Stimulated activated CD4-positive, alpha-beta T cell treated with anti-CD3 and anti-CD28 coated beads, Interleukin-12 subunit alpha, Interleukin-12 subunit beta, amount 100 ng/mL, for 48 hours (primary cell): Measurements from ENCODE around the gene TGM4.
"Not testable (repeated sequence)": the region's sequence is repeated elsewhere in the genome, so short reads cannot be mapped to it uniquely, and the experiment has no call there.

Experiments
- DNase-seq, 3 donors: peaks; one replicate each; pipeline ENCODE4 v3.0.0-alpha.2; 2020; ENCODE audit warnings: low read depth in 2 of 3, low spot score in 1 of 3

The TGM4 gene

DNA sequence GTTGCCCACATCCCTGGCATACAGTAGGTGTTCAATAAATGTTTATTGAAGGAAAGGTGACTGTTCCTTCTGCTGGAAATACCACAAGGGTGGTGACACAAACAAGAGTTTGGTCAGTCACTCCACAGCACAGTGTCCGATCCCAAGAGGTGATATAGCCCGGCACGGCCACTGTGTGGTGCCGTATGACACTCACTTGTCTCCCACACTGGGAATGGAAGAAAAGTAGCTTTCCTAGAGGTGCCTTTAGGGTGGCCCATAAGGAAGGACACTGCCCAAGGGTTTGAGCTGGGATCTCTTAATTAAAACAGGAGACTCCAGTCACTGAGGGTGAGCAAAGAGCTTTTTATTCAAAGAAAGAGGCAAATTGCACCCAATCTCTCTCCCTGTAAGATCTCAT lies 40.5 kb downstream of the TGM4 start:
- no peak for DNase-seq

DNA sequence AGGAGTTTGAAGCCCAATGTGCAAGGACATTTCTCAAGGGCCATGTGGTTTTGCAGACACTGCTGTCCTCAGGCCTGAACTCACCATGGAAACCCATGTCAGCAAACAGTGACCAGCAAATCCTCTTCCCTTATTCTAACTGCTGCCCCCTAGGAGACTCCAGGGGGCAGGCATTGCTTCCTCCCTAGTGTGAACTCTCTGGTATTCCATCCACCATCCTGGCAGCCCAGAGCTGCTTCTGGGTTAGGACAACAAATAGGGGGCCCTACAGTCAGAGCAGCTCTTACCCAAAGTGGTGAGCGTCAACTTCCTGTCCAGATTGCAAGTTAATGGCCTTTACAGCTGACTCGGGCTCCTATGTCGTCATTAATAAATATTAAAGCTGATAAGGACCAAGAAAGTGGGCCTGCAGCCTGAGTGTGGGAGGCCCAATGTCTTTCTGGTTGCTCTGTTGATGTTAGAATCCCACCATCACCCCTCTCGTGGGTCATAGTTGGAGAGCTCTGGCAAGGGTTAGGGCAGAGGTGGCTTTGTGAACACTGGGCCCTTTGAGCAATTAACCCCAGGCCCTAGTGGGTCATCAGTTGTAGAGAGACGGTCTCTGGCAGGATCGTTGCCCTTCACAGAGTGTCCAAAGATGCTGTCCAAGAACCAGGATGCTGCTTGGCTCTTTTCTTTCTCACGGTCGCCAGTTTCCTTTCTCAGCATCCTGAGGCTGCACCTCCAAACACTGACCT lies 41.5 kb downstream of the TGM4 start:
- DNase-seq = no peak

DNA sequence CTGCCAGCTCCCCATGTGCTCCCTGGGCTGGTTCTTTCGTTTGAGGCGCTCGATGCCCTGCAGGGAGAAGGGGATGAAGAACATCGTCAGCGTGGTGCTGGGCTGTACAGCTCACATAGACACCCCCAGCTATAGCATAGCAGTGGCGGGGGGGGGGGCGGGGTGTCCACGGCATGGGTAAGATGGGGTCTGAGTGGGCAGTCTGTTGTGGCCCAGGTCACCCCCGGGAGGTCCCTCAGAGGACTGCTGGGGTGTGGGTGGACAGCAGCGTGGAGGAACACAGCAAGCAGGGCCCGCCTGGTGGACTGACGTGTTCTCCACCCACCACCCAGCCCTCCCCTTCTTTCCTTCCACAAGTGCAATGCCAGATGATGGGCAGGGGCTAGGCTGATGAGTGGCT lies 43.7 kb downstream of the TGM4 start:
- DNase-seq = no peak

DNA sequence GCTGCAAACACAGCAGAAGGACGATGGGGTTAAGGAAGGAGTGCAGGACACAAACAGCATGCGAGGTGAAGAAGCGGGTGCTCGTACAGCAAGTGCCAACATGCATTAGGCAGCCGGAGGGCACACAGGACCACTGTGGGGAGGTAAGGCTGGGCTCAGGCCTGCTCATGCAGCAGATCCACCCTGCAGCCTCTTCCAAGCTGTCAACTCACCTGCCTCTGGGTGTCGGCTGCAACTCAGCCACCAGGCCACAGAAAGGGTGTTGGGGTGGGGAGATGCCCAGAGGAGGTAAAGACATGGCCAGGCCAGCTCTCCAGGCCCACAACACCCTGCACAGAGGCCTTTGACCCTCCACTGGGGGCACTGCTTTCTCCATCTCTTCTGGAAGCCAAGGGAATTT lies 44.2 kb downstream of the TGM4 start:
- DNase-seq = no peak

DNA sequence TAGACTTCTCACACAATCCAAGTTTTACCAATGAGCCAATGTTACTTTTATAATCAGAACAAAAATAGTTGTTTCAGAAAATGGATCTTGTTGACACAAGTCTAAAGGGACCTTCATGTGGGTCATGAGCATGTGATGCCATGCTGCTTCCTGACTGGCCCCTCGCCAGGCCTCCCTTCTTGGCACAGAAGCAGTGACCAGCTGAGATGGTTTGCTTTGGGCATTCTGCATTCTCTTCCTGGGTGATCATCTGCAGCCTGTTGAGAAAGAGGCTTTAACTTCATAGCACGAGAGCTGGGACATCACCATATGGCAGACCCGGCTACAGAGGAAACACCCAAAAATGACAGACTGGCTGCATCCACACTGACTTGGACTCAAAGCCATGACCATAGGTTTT lies 45.7 kb downstream of the TGM4 start:
- no peak for DNase-seq

DNA sequence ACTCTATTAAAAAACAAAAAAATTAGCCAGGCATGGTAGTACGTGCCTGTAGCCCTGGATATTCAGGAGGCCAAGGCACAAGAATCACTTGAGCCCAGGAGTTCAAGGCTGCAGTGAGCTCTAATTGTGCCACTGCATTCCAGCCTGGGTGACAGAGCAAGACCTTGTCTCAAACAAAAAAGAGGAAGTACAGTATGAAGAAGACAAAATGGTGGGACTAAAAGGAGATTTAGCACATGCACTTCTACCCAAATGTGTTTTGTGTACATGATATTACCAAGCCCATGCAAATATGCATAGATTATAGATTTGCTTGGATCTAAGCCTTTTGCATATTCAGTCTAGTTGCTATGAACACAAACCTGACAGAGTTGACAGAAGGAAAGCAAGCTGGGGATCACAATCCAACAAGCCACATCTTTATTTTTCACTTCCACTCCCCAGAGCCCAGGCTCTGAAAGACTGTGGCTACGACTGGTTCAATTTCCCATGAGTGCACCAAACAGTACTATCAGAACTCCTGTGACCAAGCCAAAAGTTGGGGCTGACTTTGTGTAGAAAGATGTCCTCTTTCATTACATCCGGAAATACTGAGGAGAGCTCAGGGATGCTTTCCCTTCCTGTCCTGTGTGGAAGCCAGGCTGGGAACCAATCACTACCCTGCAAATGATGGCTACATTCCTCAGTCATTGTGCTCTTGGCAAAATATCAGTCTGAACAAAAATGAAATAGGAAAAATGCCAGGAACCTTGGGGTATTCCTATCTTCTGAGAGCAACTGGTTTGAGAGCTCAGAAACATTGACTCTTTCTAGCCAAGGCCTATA lies 49.4 kb downstream of the TGM4 start:
- DNase-seq = no peak

DNA sequence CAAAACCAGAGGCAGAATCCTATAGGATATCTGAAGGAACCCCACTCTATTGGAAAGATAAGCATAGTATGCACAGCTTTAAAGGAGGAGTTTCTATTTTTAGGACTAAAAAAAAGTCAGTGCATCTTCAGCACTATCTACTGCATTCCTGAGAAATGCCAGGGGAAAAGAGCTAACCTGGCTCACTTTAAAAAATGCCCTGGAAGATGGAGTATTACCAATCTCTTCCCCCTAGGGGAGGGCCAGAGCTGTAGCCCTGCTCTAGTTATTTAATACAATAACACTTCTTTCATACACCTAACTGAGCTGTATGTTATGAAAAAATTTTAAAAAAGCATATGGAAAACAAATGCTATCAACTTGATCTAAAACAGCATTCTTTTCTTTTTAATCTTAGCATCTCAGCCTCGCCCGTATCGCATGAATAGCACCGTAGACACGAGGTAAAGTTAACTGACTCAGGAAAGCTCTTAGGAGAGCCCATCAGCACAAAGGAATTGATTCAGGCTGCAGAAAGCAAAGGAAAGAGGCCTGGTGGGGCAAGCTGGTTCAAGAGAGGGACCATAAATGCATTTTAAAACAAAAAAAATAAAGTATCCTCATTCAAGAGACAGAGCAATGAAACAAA lies 50.2 kb downstream of the TGM4 start:
- no peak for DNase-seq

DNA sequence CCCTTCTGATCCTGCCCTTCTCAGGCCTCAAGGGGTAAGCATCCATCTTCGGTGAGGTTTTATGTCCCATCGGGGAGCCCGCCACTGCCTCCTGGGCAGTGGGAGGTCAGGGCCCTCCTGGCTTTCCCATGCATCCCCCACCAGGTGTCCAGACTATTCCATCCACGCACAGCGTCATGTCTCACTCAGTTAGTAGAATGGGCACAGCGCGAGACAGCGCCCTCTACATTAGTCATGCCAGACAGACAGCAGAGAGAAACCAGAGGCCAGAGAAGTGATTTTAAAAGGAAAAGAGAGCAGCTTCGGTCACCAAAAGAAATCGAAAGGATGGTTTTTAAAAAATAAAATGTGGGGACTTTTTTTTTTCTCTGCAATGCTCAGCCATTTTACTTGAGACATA lies 51.8 kb downstream of the TGM4 start:
- DNase-seq = no peak

DNA sequence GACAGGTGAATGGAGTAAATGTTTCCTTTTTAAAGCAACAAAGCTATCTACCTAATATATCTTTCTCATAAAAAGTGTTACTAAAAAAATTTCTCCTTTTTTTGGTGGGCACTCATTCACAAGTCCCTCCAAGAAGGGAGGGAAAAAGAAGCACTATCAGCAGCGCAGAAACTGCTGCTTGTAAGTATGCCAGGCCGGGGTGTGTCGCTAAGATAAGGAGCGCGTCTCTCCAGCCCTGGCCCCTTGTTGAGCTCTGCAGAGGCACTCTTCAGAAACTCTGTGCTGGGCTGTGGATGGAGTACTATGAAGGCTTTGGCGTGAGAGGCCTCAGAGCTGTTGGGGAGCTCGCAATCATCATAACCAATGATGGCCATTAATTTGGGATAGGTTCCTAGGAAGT lies 52.5 kb downstream of the TGM4 start:
- DNase-seq = no peak

DNA sequence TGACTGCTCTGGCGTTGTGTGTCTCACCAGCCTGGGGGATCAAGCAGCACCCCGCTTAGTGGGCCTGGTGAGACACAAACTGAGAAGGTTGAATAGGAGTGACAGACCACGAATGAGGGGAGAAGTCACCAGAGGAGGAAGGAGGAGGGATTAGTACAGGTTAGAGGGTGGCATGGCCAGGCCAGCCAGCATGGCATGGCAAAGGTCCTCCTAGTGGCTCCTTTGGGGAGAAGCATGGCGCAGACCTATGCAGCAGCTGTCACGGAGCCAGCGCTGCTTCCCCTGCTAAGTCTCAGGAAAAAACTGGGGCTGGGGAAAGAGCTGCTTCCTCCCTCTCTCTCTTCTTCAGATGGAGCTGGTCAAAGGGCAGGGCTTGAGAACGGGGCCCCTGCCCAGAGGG lies 53.0 kb downstream of the TGM4 start:
- no peak for DNase-seq

DNA sequence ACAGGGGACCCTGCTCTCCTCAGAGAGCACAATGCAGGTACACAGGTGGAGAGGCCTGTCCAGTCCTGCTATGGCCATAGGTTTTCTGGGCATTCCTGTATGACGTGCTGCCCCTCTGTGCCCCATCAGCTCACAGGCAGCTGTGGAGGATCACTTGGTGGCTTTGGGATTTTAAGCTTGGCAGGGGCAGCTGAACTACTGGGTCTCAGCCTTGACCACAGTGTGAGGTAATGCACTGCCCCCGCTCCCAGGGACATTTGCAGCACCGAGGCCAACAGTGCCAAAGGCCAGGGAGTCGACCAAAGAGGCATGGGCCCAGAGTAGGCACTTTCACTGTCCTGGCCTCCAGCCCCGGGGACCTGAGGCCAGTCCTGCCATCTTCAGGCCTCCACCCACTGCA lies 55.4 kb downstream of the TGM4 start:
- DNase-seq = no peak

DNA sequence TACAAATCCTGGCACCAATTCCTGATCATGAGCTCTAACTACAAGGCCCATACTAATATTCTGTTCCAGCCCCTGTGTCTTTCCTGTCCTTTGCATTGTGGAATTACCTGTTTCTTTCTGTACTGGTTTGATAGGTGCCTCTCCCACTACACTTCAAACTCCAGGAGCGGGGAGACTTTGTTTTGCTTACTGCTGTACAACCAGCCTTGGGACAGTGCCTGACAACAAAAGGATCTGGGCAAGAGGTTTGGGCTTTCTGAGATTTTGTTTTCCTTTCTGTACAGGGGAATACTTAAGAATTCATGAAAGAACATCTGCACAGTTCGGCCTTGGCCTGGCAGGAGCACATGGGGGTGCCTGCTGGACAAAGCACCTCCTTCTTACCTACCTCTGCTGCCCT lies 56.5 kb downstream of the TGM4 start:
- no peak for DNase-seq

DNA sequence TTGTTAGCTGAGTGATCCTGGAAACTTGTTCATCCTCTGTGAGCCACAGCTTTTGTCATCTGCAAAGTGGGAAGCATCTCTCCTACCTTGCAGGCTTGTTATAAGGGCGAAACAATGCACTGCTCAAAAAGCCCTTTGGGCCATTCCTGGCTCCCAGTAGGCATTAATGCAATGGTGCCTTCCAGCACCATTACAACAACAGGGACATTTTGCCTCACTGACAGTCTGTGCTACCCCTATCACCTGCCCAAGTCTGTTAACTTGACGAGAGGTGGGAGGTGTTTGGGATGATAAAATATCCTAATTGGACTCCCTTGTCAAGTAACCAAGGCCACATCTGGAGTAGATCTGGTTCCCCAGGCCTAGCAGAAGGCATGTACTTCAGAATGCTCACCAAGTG lies 57.4 kb downstream of the TGM4 start:
- DNase-seq = no peak

DNA sequence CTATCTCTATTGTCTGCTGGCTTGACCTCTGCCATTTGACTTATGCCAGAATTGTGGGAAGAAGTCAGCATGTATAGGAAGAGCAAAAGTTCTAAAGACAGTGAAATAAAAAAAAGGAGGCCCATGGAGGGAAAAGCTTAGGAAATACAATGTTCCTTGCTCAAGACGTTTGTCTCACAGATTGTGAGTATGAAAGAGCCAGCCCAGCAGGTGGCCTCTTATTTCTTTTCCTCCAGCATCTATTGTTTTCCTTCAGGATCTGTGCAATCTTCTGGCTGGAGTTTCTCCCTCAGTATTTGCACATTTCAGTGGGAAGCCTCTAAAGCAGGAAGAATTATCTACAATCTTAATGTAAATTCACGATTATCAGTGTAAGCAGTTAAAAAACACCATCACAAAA lies 57.9 kb downstream of the TGM4 start:
- no peak for DNase-seq

DNA sequence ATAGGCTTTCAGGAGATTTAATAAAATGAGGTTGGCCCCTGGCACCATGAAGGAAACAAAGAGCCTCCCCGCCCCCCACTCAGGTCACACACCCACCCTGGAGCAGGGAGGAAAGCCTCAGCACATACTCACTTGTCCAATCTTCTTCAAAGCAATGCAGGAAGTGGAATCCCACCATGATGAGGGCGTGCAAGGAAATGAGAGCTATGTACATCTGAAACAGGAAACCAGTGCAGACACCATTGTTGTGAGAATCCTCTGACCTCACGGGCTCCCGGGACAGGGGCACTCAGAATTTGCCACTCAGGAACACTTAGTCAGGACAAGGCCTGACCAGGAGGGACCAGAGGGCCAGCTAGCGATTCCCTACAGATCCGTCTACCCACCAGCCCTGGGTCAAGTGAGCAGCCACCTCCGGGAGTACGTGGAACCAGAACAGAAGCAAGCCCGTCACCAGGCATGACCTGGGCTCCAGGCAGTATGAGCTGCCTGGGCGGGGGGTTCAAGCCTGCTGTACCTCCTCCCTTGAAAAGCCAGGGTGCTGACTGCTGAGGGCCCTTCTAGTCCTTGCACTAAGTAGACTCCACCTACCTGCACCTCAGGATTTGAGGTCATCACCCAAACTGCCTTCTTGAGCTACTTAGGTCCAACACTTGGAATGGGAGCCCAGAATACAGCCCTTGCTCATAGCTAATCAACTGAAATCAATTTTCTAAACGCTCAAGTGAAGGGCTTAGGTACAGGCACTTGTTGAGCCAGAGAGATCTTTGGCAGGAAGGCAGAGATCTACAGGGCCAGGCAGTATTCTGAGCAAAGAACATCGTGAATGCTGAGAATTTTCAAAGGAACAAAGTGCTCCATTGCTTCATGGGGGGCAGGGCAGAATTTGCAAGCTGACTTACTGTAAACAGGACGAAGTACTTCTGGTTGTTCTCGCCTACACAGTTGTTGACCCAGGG lies 58.9 kb downstream of the TGM4 start:
- DNase-seq = no peak

DNA sequence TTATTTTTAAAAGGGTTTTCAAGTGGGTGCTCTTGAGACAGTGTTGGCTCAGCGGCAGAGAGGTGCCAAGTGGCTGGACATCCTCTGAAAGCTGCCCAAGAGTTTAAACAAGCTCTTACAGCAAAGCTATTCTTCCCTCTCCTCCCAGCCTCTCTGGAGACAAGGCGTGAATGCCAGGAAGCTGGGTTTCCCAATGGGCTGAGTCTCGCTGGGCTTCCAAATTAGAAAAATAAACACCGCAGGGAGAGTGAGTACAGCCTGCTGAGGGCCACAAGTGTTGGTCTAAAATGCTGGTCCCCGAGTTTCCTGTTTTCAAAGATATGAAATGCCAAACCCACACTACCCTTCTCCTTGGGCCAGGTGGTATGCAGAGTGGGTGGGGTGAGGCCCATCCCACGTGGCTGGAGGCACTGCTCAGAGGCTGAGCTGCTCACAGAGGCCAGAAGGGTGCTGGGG lies 65.2 kb downstream of the TGM4 start:
- no peak for DNase-seq

DNA sequence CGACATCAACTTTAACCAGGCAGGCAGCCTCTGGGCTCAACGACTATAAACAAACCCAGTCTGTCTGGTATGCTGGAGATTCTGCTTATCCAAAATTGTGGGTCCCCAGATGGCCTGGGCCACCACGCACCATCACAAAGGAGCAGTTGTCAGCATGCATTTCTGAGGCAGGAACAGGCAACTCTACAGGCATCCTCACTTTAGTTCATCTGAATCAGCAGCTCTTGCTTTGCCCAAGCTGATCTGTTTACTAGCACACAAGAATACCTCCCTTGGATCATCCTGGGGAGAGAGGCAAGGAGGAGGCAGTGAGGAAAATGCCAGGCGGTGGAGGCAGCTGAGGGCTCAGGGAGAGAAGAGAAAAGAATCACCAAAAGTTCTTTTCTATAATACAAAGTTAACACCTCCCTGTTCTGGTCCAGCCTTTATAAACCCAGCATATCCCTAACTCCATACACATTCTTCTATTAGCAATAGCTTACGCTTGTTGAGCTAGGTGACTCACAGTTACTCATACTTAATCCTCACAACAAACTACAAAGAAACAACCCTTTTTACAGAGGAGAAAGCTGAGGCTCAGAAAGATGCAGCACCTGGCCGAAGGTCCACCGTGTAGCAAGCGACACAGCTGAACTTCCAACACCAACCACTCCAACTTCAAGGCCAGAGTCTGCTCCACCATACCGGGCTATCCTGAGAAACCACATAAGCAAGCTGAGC lies 68.0 kb downstream of the TGM4 start:
- no peak for DNase-seq

DNA sequence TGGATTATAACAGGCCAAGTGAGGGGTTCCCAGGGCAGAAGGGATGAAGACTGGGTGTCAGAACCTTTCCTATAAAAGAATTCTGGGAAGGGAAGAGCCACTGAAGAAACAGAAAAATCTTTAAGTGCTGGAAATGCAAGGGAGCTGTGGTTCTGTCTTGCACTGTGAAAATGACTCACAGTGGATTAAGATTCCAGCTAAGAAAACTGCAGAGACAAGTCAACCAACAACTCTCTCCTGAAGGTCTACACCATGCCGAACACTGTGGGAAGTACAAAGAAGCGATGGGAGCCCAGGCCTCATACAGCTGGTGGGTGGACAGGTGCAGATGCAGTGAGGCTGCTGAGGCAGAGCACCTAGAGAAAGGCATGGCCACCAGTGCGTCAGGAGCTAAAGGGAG lies 73.8 kb downstream of the TGM4 start:
- no peak for DNase-seq

DNA sequence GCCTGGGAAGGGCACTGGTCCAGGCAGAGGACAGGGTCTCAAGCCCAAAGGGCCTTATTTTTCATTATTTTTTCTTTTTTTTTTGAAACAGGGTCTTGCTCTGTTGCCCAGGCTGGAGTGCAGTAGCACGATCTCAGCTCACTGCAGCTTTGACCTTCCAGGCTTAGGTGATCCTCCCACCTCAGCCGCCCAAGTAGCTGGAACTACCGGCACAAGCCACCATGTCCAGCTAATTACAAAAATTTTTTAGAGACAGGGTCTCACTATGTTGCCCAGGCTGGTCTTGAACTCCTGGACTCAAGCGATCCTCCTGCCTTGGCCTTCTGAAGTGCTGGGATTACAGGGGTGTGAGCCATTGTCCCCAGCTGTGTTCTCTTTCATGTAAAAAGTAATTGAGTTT lies 75.4 kb downstream of the TGM4 start:
- not testable (repeated sequence) for DNase-seq

DNA sequence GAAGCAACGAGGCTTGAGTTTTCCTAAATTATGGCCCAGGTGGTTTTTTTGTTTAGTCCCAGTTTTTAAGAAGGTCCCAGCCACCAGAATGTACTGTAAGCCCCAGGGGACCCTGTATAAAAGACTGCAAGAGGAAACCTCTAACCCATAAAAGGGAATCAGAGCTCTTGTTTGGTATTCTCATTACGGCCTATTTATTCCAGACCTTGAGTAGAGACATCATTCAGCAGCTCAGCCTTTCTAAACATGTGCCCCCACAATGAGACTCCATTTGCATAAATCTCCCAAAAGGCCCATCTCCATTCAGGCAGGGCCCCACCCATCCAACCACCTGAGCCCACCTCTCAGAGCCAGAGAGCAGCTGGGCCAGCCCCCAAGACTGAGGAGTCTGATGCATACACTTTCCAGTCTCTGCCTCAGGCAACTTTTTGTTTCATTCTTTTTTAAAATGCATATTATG lies 75.9 kb downstream of the TGM4 start:
- DNase-seq = no peak
